Measurements from ENCODE around the gene DPH1. TPM values are rescaled to one million over a fixed set of nuclear protein-coding genes. Genes with fewer than 3 reads are reported as not detected.
A peak's percentile ranks its signal among the peaks of the same experiment; 100 is the strongest.

DPH1 gene
- total and polyA plus RNA-seq, 10 donors, result 20.6 to 58.5 (median 42.9) TPM

DNA sequence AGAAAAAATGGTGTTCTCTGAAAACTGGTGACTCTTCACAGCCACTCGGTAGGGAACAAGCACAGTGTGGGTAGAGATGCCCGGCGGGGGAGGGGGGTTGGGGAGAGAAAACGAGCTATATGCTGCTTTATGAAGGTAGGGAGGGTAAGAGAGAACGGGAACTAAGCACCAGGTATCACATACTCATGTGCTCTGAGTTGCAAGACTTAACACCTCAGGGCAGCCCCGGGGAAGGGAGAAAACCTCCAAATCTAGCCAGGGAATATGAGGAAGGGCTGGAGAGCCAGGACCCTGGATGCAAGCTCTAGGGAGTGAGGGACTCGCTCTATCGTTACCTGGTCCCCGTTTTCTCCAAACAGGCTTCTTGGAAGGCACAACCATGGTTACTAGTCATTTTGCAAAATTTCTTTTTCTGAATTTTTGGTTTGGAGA lies 60.3 kb downstream of the DPH1 start:
- peaks cover 51 to 96% (median 68%) of the 10 kb centered on the region in 6 donors for H3K4me1 ChIP-seq
- peaks cover 0 to 25% (median 0%) of the 10 kb centered on the region in 6 donors for H3K36me3 ChIP-seq
- WGBS, 5 donors, result 42 to 57% (median 46%) methylated on average over 9 of the region's 9 CpGs
- H3K4me3 ChIP-seq, result peak overlapping the region in 6 of 8 donors; percentile 28 to 67 (median 38)
- TF ChIP-seq POLR2A (IDR thresholded peaks at IDR 0.05) (no peak), POLR2AphosphoS5 (IDR thresholded peaks at IDR 0.05) (no peak), CTCF (IDR thresholded peaks at IDR 0.05 in 8 of 11, conservative IDR thresholded peaks at IDR 0.05 in 3 of 11) (no peak)
- intact Hi-C loops (cut with DNase I; ENCODE audit: low total_unique reads), result no loop called here
- no peaks in the 10 kb centered on the region for H3K27me3 ChIP-seq (replicated peaks in 1 of 7)
- peak; percentile 73 for DNase-seq
- no peaks in the 10 kb centered on the region for H3K9me3 ChIP-seq
- H3K27ac ChIP-seq, result peak overlapping the region; percentile 79 to 90 (median 84)

DNA sequence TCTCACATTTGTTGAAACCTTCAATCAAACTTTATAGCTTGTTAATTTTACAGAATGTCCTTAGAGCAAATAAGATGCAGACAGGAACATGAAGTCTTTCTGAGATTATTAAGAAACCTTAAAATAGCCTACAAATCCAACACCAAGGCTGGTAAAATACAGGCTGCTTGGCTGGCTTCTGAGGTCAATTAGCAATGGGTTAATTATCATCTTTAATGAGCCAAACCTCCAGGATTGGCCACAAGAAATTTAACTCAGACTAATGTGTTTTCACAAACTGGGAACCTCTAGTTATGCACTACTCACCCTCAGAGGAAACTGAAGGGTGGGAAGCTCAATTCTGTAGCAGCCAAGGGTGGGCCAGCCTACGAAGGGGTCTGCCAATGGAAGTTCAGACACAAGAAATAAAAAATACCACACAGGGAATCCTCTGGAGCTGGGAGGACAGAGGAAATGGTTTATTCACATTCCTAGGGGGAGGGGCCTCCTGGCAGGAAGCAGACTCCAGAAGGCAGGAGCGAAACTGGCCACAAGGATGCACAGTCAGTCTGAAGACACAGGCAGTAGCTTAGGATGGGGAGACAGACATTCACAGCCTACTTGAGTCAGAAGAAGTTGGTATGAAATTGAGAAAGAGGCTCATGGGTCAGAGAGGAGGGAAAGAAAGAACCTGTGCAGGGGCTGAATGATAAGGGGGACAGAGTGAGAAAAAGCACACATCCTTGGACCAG lies 61.0 kb downstream of the DPH1 start:
- no peaks in the 10 kb centered on the region for H3K9me3 ChIP-seq
- H3K4me3 ChIP-seq, result no peak overlapping the region
- H3K27ac ChIP-seq, result peak overlapping the region; percentile 79 to 90 (median 84)
- H3K4me1 ChIP-seq, result peaks cover 45 to 89% (median 61%) of the 10 kb centered on the region in 6 donors
- TF ChIP-seq POLR2AphosphoS5 (IDR thresholded peaks at IDR 0.05) (peak in 1 of 3 donors; percentile 50), POLR2A (IDR thresholded peaks at IDR 0.05) (no peak), CTCF (IDR thresholded peaks at IDR 0.05 in 8 of 11, conservative IDR thresholded peaks at IDR 0.05 in 3 of 11) (peak in 4 of 11 experiments; percentile 36 to 45 (median 40))
- H3K27me3 ChIP-seq (replicated peaks in 1 of 7), result no peaks in the 10 kb centered on the region
- peaks cover 0 to 18% (median 0%) of the 10 kb centered on the region in 6 donors for H3K36me3 ChIP-seq
- intact Hi-C loops (cut with DNase I; ENCODE audit: low total_unique reads), result no loop called here
- peak; percentile 54 for DNase-seq
- WGBS, 5 donors, result 29 to 55% (median 46%) methylated on average over 2 of the region's 2 CpGs

- 77 to 92% (median 88%) methylated on average over 4 of the region's 4 CpGs for WGBS, 5 donors
- TF ChIP-seq POLR2A (IDR thresholded peaks at IDR 0.05) (no peak), POLR2AphosphoS5 (IDR thresholded peaks at IDR 0.05) (no peak), CTCF (IDR thresholded peaks at IDR 0.05 in 8 of 11, conservative IDR thresholded peaks at IDR 0.05 in 3 of 11) (no peak)
Measured at GRCh38 chr17:2092253-2092652, 62.3 kb downstream of the DPH1 start.

DNA sequence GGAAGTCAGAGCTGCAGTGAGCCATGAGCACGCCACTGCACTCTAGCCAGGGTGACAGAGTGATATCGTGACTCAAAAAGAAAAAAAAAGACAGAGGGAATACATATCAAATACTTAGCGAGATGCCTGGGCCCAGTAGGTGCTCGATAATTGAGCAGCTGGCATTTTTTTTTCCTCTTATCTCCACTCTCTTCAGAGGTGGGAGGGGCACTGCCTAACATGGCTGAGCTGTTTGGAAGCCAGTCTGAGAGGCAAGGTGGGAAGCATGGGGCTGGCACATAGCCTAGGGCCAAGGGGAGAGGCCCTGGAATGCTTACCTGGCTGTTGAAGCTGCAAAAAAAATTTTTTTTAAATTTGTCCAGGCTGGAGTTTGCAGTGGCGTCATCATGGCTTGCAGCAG lies 63.4 kb downstream of the DPH1 start:
- Histone ChIP-seq H3K4me3 (no peak overlapping the region), H3K36me3 (peaks cover 0 to 18% (median 0%) of the 10 kb centered on the region in 6 donors), H3K9me3 (no peaks in the 10 kb centered on the region), H3K27me3 (replicated peaks in 1 of 7) (no peaks in the 10 kb centered on the region), H3K27ac (peak overlapping the region in 1 of 8 donors; percentile 87), H3K4me1 (peaks cover 23 to 65% (median 38%) of the 10 kb centered on the region in 6 donors)
- intact Hi-C loops (cut with DNase I; ENCODE audit: low total_unique reads), result no loop called here
- 86 to 97% (median 90%) methylated on average over 5 of the region's 5 CpGs for WGBS, 5 donors
- no peak for DNase-seq
- TF ChIP-seq POLR2A (IDR thresholded peaks at IDR 0.05) (no peak), CTCF (IDR thresholded peaks at IDR 0.05 in 8 of 11, conservative IDR thresholded peaks at IDR 0.05 in 3 of 11) (no peak), POLR2AphosphoS5 (IDR thresholded peaks at IDR 0.05) (no peak)

More at GRCh38 chr17:2092253-2092652, 62.3 kb downstream of the DPH1 start:
- Histone ChIP-seq H3K27me3 (replicated peaks in 1 of 7) (no peaks in the 10 kb centered on the region), H3K4me3 (no peak overlapping the region), H3K4me1 (peaks cover 34 to 76% (median 49%) of the 10 kb centered on the region in 6 donors), H3K36me3 (peaks cover 0 to 18% (median 0%) of the 10 kb centered on the region in 6 donors), H3K27ac (peak overlapping the region in 4 of 8 donors; percentile 48 to 90 (median 84)), H3K9me3 (no peaks in the 10 kb centered on the region)
- intact Hi-C loops (cut with DNase I; ENCODE audit: low total_unique reads), result no loop called here
- no peak for DNase-seq

Measured in spleen (tissue), 11 donors.